Pancreas (tissue), 10 donors: ENCODE measurements around the gene THOC6. TPM values are rescaled to one million over a fixed set of nuclear protein-coding genes. Genes with fewer than 3 reads are reported as not detected.
"Not testable (repeated sequence)": the region's sequence is repeated elsewhere in the genome, so short reads cannot be mapped to it uniquely, and the experiment has no call there.

ENCODE experiments used
- ATAC-seq, 4 donors: fragments of 200-7000 bp; cut with Tn5 transposase; one replicate each; pipeline versions ENCODE4 v1.8.0 to v1.9.1; 2020; ENCODE audit warnings: mild to moderate bottlenecking in 4 of 4, moderate library complexity in 4 of 4
- DNase-seq, 6 donors: peaks; one replicate each; pipeline ENCODE4 v3.0.0-alpha.2; 2020
- FAIRE-seq: peaks from 2 replicates; lab custom pipeline; 2012; peaks lifted over from hg19 to GRCh38; lab: Jason Lieb, UNC
- H3K27ac ChIP-seq, 4 donors: fragments of 200-600 bp; sonication (generic); 1 replicate in 3 of 4; 2 replicates in 1 of 4; pipeline versions ENCODE4 v1.5.0 to v1.8.0; 2020
- H3K27me3 ChIP-seq, 4 donors: fragments of 200-600 bp; one replicate each; pipeline ENCODE4 v1.8.0; 2021
- H3K36me3 ChIP-seq, 3 donors: fragments of 200-600 bp; sonication (generic) in 1 of 3; one replicate each; pipeline versions ENCODE4 v1.5.0 to v1.8.0; 2020 to 2021
- H3K4me1 ChIP-seq, 3 donors: fragments of 200-600 bp; one replicate each; pipeline ENCODE4 v1.8.0; 2021
- H3K4me3 ChIP-seq, 4 donors: fragments of 200-600 bp; sonication (generic) in 2 of 4; one replicate each; pipeline versions ENCODE4 v1.5.0 to v1.8.0; 2020 to 2021
- H3K9me3 ChIP-seq, 4 donors: fragments of 200-600 bp; one replicate each; pipeline ENCODE4 v1.8.0; 2021
- WGBS, 2 donors: extraction: QIAGEN DNeasy Blood & Tissue Kit; methylation state at CpG; one replicate each; pipeline ENCODE4 v1.1.7; 2013; 5-methylcytosine and 5-hydroxymethylcytosine counted together
- intact Hi-C, 3 donors: fragments of 100-400 bp; cut with DNase I; formaldehyde crosslinking; loops; one replicate each; pipeline versions ENCODE4 v1.11.1 to v1.14.2; 2022
- polyA plus RNA-seq, 2 donors: library from polyadenylated mRNA; stranded (reverse); fragments of 200-250 nt; gene quantifications; one replicate each; pipeline ENCODE4 v1.2.3, GENCODE V29; 2013
- total RNA-seq, 6 donors: library from RNA; stranded (reverse); fragmentation: NEBNext Ultra II Directional in 4 of 6; extraction: Animal tissue kit (Norgen Biotek cat#: 25700) in 4 of 6; gene quantifications; one replicate each; pipeline versions ENCODE4 v1.2.1 to v1.2.4, GENCODE V29; 2021 to 2023
- TF ChIP-seq, protein P1 (sequence below), 4 donors: fragments of 200-600 bp; sonication (generic) in 3 of 4; IDR thresholded peaks; one replicate each; pipeline versions ENCODE4 v1.5.0 to v1.8.0; 2021; ENCODE audit warnings: antibody characterized with exemption in 4 of 4
- donor health status: healthy with polysubstance abuse.
- donor health status: DM: no; HTN: no; CAD: no; lungs with moderate emphysema.
- donor health status: DM: no; HTN: no; CAD: no.
- donor health status: control.
- donor health status: control.
- donor health status: Bipolar disorder and iron deficiency.
- donor health status: DM: yes; HTN: yes; CAD: no.
- donor health status: DM: no; HTN: no; CAD: no.
- donor health status: DM: no; HTN: no; CAD: no.
- donor health status: DM: yes; HTN: yes; CAD: no.

THOC6 gene
- total and polyA plus RNA-seq, 8 donors, result 6.2 to 38.2 (median 8.5) TPM

DNA sequence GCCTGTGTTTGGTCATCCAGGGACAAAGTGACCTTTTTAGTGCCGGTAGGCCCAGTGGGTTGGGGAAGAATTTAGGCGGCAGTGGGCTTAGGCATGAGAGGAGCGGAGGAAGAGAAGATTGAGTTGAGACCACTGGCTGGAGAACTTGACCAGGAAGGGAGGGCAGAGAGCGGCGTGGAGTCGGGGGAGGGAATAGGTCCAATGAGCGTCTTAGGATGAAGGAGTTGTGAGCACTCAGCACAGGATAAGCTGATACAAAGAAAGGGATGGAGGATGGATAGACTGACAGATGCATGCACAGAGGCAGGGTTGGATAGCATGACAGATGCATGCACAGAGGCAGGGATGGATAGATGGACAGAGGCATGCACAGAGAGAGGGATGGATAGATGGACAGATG, 49.6 kb downstream of the THOC6 start:
- WGBS, 2 donors, result 70 to 74% methylated on average over 7 of the region's 7 CpGs
- Histone ChIP-seq H3K27ac (no peak overlapping the region), H3K27me3 (no peaks in the 10 kb centered on the region), H3K36me3 (no peaks in the 10 kb centered on the region), H3K9me3 (no peaks in the 10 kb centered on the region), H3K4me1 (no peaks in the 10 kb centered on the region), H3K4me3 (no peak overlapping the region)
- no peak for FAIRE-seq
- DNase-seq, result peak in 1 of 6 donors; percentile 15
- no peak for ATAC-seq
- TF ChIP-seq, protein P1, sequence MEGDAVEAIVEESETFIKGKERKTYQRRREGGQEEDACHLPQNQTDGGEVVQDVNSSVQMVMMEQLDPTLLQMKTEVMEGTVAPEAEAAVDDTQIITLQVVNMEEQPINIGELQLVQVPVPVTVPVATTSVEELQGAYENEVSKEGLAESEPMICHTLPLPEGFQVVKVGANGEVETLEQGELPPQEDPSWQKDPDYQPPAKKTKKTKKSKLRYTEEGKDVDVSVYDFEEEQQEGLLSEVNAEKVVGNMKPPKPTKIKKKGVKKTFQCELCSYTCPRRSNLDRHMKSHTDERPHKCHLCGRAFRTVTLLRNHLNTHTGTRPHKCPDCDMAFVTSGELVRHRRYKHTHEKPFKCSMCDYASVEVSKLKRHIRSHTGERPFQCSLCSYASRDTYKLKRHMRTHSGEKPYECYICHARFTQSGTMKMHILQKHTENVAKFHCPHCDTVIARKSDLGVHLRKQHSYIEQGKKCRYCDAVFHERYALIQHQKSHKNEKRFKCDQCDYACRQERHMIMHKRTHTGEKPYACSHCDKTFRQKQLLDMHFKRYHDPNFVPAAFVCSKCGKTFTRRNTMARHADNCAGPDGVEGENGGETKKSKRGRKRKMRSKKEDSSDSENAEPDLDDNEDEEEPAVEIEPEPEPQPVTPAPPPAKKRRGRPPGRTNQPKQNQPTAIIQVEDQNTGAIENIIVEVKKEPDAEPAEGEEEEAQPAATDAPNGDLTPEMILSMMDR (IDR thresholded peaks at IDR 0.05), result no peak
- intact Hi-C loops, result no loop called here

DNA sequence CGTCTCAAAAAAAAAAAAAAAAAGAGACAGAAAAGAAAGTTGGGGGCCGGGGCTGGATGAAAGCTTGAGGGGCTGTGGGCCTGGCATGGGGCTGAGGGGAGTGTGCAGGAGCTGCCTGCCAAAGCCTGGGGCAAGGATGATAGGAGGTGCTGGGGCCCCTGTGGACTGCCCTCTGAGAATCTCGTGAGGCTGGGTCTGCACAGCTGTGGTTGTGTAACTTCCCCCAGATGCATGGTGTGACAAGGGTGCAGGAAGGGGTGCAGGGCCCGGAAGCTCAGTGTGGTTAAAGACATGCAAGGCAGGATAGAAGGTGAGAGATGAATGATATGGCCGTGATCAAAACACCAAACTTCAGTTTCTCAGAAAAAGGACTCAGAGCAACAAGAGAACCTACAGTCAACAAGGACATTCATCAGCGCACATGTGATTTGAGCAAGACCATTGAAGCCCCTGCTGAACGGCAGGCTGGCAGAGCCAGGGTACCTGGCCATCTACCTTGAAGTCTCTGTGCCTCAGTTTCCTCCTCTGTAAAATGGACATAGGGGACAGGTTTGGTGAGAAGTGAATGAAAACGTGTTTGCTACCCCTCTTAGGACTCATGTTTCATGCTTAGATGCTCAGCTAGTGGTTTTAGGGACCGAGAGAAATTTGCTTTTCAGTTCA, 51.2 kb downstream of the THOC6 start:
- TF ChIP-seq, protein P1 (IDR thresholded peaks at IDR 0.05), result no peak

DNA sequence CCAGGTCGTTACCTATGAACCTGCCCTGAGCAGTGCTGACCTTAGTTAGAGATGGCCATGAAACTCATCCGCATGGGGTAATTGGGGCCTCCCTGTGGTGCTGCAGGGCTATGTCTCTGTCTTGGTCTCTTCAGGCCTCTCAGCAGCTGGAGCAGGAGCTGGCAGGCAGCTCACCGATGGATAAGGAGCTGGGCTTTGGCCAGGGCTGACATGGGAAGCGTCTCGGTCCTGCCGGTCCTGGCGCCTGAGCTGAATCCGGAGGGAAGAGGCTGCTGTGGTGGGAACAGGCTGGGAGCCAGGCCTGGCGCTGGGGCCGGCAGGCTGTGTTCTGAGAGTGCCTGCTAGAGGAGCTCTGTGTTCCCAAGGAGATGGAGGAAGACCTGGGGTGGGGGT, 51.7 kb downstream of the THOC6 start:
- Histone ChIP-seq H3K4me1 (no peaks in the 10 kb centered on the region), H3K27ac (no peak overlapping the region), H3K9me3 (no peaks in the 10 kb centered on the region), H3K27me3 (no peaks in the 10 kb centered on the region), H3K4me3 (no peak overlapping the region), H3K36me3 (no peaks in the 10 kb centered on the region)
- intact Hi-C loops, result no loop called here
- ATAC-seq (no peak), DNase-seq (peak in 1 of 6 donors; percentile 43), FAIRE-seq (no peak)
- WGBS, 2 donors, result 60 to 65% methylated on average over 10 of the region's 10 CpGs
- TF ChIP-seq, protein P1 (IDR thresholded peaks at IDR 0.05), result no peak

More for the DNA sequence above, 51.2 kb downstream of the THOC6 start:
- Histone ChIP-seq H3K9me3 (no peaks in the 10 kb centered on the region), H3K27ac (no peak overlapping the region), H3K4me3 (no peak overlapping the region), H3K36me3 (no peaks in the 10 kb centered on the region), H3K4me1 (no peaks in the 10 kb centered on the region), H3K27me3 (no peaks in the 10 kb centered on the region)
- ATAC-seq, result peak in 3 of 4 donors; percentile 9 to 27 (median 18)
- 52 to 70% methylated on average over 8 to 9 of the region's 9 CpGs for WGBS, 2 donors
- intact Hi-C loops, result no loop called here
- no peak for FAIRE-seq
- DNase-seq, result peak in 1 of 6 donors; percentile 30

DNA sequence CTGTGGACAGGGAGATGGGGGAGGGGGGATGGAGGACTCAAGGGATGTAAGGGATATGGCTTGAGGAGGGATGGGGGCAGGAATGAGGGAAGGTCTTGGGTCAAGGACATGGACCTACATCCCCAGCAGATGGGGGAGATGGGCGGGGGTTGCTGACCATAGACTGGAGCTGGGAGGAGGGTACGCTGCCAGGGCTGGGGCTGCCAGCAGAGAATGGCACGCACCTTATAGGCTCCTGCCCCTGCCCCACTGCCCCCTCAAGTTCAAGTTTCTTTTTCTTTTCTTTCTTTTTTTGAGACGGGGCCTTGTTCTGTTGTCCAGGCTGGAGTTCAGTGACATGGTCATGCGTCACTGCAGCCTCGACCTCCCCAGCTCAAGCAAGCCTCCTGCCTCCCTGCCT, 52.1 kb downstream of the THOC6 start:
- 85 to 89% methylated on average over 6 of the region's 6 CpGs for WGBS, 2 donors
- H3K36me3 ChIP-seq, H3K9me3 ChIP-seq, H3K27me3 ChIP-seq, FAIRE-seq, H3K4me1 ChIP-seq, intact Hi-C loops, H3K27ac ChIP-seq, H3K4me3 ChIP-seq, ATAC-seq: not testable (repeated sequence)
- peak in 1 of 6 donors; percentile 26 for DNase-seq

DNA sequence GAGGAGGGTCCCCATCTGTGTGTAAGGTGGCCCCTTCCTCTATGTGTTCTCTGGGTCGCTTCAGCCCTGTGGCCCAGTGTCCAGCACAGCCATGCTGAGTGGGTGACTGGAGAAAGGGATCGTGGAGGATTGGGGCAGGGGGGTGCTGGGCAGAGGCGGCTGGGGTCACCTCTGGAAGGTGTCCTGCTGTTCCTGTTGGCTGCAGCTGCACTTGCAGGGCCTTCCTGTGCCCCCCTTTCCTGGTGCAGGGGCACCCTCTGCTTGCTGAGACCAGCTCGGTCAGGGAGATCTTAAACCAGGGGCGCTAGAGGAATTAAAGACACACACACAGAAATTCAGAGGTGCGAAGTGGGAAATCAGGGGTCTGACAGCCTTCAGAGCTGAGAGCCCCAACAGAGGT, 52.7 kb downstream of the THOC6 start:
- H3K4me3 ChIP-seq, result no peak overlapping the region
- H3K27me3 ChIP-seq, result no peaks in the 10 kb centered on the region
- no peaks in the 10 kb centered on the region for H3K9me3 ChIP-seq
- H3K36me3 ChIP-seq, result no peaks in the 10 kb centered on the region
- TF ChIP-seq, protein P1 (IDR thresholded peaks at IDR 0.05), result no peak
- ATAC-seq (no peak), FAIRE-seq (no peak), DNase-seq (peak in 1 of 6 donors; percentile 13)
- H3K27ac ChIP-seq, result no peak overlapping the region
- WGBS, 2 donors, result 66 to 70% methylated on average over 6 of the region's 6 CpGs
- intact Hi-C loops, result no loop called here
- no peaks in the 10 kb centered on the region for H3K4me1 ChIP-seq

Other genes with a start within 250 kb of the THOC6 start
- 100 to 1,000 TPM in 2 of 6 donors, 10 to 100 TPM in 4; 69.9 to 107 (median 95.0) TPM for gene ELOB, start 246.8 kb upstream of the THOC6 start, total RNA-seq
- 100 to 1,000 TPM; 157 to 318 TPM for gene ELOB, start 246.8 kb upstream of the THOC6 start, polyA plus RNA-seq
- not detected for gene PRSS33, start 236.5 kb upstream of the THOC6 start, total RNA-seq
- gene PRSS33, start 236.5 kb upstream of the THOC6 start, polyA plus RNA-seq, result under 1 TPM in 1 of 2 donors, not detected in 1; 0.05 TPM
- gene PRSS41, start 225.6 kb upstream of the THOC6 start, total RNA-seq, result not detected
- not detected for gene PRSS41, start 225.6 kb upstream of the THOC6 start, polyA plus RNA-seq
- 1 to 10 TPM in 4 of 6 donors, under 1 TPM in 1, not detected in 1; 0.60 to 3.2 (median 1.4) TPM for gene PRSS21, start 206.8 kb upstream of the THOC6 start, total RNA-seq
- gene PRSS21, start 206.8 kb upstream of the THOC6 start, polyA plus RNA-seq, result under 1 TPM; 0.59 to 0.99 TPM
- 1 to 10 TPM in 1 of 6 donors, under 1 TPM in 5; 0.43 to 1.5 (median 0.80) TPM for gene ZG16B, start 193.7 kb upstream of the THOC6 start, total RNA-seq
- 1 to 10 TPM in 1 of 2 donors, under 1 TPM in 1; 0.65 to 1.7 TPM for gene ZG16B, start 193.7 kb upstream of the THOC6 start, polyA plus RNA-seq
- gene PRSS22, start 165.9 kb upstream of the THOC6 start, total RNA-seq, result 10 to 100 TPM in 3 of 6 donors, 1 to 10 TPM in 3; 8.4 to 28.5 (median 13.1) TPM
- gene PRSS22, start 165.9 kb upstream of the THOC6 start, polyA plus RNA-seq, result 10 to 100 TPM; 48.7 to 59.5 TPM
- 10 to 100 TPM in 1 of 6 donors, 1 to 10 TPM in 5; 5.8 to 10.1 (median 7.7) TPM for gene FLYWCH2, start 140.8 kb upstream of the THOC6 start, total RNA-seq
- 10 to 100 TPM; 18.2 to 26.1 TPM for gene FLYWCH2, start 140.8 kb upstream of the THOC6 start, polyA plus RNA-seq
- gene FLYWCH1, start 112.1 kb upstream of the THOC6 start, total RNA-seq, result 10 to 100 TPM; 11.5 to 18.6 (median 14.9) TPM
- gene FLYWCH1, start 112.1 kb upstream of the THOC6 start, polyA plus RNA-seq, result 10 to 100 TPM; 31.5 to 40.4 TPM
- under 1 TPM in 3 of 6 donors, not detected in 3; 0.09 to 0.32 (median 0.16) TPM for gene KREMEN2, start 59.8 kb upstream of the THOC6 start, total RNA-seq
- gene KREMEN2, start 59.8 kb upstream of the THOC6 start, polyA plus RNA-seq, result under 1 TPM; 0.07 to 0.27 TPM
- gene PAQR4, start 54.7 kb upstream of the THOC6 start, total RNA-seq, result 1 to 10 TPM; 5.3 to 9.1 (median 6.3) TPM
- gene PAQR4, start 54.7 kb upstream of the THOC6 start, polyA plus RNA-seq, result 10 to 100 TPM in 1 of 2 donors, 1 to 10 TPM in 1; 6.6 to 12.5 TPM
- 1 to 10 TPM in 3 of 6 donors, under 1 TPM in 3; 0.28 to 1.7 (median 1.1) TPM for gene PKMYT1, start 43.6 kb upstream of the THOC6 start, total RNA-seq
- gene PKMYT1, start 43.6 kb upstream of the THOC6 start, polyA plus RNA-seq, result 1 to 10 TPM; 3.7 to 4.8 TPM
- 1 to 10 TPM; 1.7 to 5.1 (median 2.4) TPM for gene CLDN9, start 11.1 kb upstream of the THOC6 start, total RNA-seq
- gene CLDN9, start 11.1 kb upstream of the THOC6 start, polyA plus RNA-seq, result 10 to 100 TPM; 10.5 to 12.1 TPM
- gene CLDN6, start 5.9 kb upstream of the THOC6 start, total RNA-seq, result 1 to 10 TPM in 2 of 6 donors, under 1 TPM in 4; 0.37 to 5.1 (median 0.73) TPM
- 1 to 10 TPM in 1 of 2 donors, under 1 TPM in 1; 0.12 to 3.2 TPM for gene CLDN6, start 5.9 kb upstream of the THOC6 start, polyA plus RNA-seq
- gene TNFRSF12A, start 3.7 kb upstream of the THOC6 start, total RNA-seq, result 10 to 100 TPM; 26.8 to 91.1 (median 66.7) TPM
- 100 to 1,000 TPM; 166 to 185 TPM for gene TNFRSF12A, start 3.7 kb upstream of the THOC6 start, polyA plus RNA-seq
- 10 to 100 TPM; 10.5 to 24.1 (median 12.4) TPM for gene HCFC1R1, start 93 bp upstream of the THOC6 start, total RNA-seq
- 100 to 1,000 TPM in 1 of 2 donors, 10 to 100 TPM in 1; 93.1 to 119 TPM for gene HCFC1R1, start 93 bp upstream of the THOC6 start, polyA plus RNA-seq
- gene BICDL2, start 12.9 kb downstream of the THOC6 start, total RNA-seq, result 100 to 1,000 TPM in 1 of 6 donors, 10 to 100 TPM in 5; 48.9 to 106 (median 64.3) TPM
- 100 to 1,000 TPM; 126 to 325 TPM for gene BICDL2, start 12.9 kb downstream of the THOC6 start, polyA plus RNA-seq
- 1 to 10 TPM in 2 of 6 donors, under 1 TPM in 4; 0.28 to 1.6 (median 0.72) TPM for gene MMP25, start 22.5 kb downstream of the THOC6 start, total RNA-seq
- gene MMP25, start 22.5 kb downstream of the THOC6 start, polyA plus RNA-seq, result 1 to 10 TPM; 1.4 to 1.6 TPM
- 100 to 1,000 TPM; 151 to 928 (median 250) TPM for gene IL32, start 41.6 kb downstream of the THOC6 start, total RNA-seq
- 100 to 1,000 TPM; 232 to 815 TPM for gene IL32, start 41.6 kb downstream of the THOC6 start, polyA plus RNA-seq
- gene ZSCAN10, start 75.3 kb downstream of the THOC6 start, total RNA-seq, result under 1 TPM in 1 of 6 donors, not detected in 5; 0.35 TPM
- gene ZSCAN10, start 75.3 kb downstream of the THOC6 start, polyA plus RNA-seq, result not detected
- gene ZNF205, start 88.6 kb downstream of the THOC6 start, total RNA-seq, result 1 to 10 TPM; 6.5 to 10.0 (median 8.0) TPM
- gene ZNF205, start 88.6 kb downstream of the THOC6 start, polyA plus RNA-seq, result 10 to 100 TPM; 22.4 to 43.3 TPM
- gene ZNF213, start 111.0 kb downstream of the THOC6 start, total RNA-seq, result 1 to 10 TPM; 5.0 to 8.8 (median 6.7) TPM
- 1 to 10 TPM; 5.8 to 7.5 TPM for gene ZNF213, start 111.0 kb downstream of the THOC6 start, polyA plus RNA-seq
- gene OR1F1, start 164.2 kb downstream of the THOC6 start, total RNA-seq, result not detected
- gene OR1F1, start 164.2 kb downstream of the THOC6 start, polyA plus RNA-seq, result not detected
- 1 to 10 TPM; 1.5 to 3.7 (median 2.2) TPM for gene ZNF200, start 211.1 kb downstream of the THOC6 start, total RNA-seq
- gene ZNF200, start 211.1 kb downstream of the THOC6 start, polyA plus RNA-seq, result 1 to 10 TPM; 2.9 to 3.5 TPM
- gene MEFV, start 232.6 kb downstream of the THOC6 start, total RNA-seq, result 1 to 10 TPM in 1 of 6 donors, under 1 TPM in 4, not detected in 1; 0.20 to 1.1 (median 0.78) TPM
- gene MEFV, start 232.6 kb downstream of the THOC6 start, polyA plus RNA-seq, result under 1 TPM; 0.05 to 0.23 TPM